Breast epithelium (tissue), 4 donors: Measurements from ENCODE around the gene PLCH2. TPM values are rescaled to one million over a fixed set of nuclear protein-coding genes. Genes with fewer than 3 reads are reported as not detected.

Experiments
- DNase-seq, 2 donors: peaks; one replicate each; pipeline ENCODE4 v3.0.0-alpha.2; 2019; ENCODE audit warnings: low spot score in 2 of 2
- H3K27ac ChIP-seq, 2 donors: fragments of 200-600 bp; sonication (generic) in 1 of 2; one replicate each; pipeline ENCODE4 v1.5.1; 2016 to 2019; ENCODE audit warnings: mild to moderate bottlenecking in 1 of 2
- H3K27me3 ChIP-seq, 2 donors: fragments of 200-600 bp; sonication (generic) in 1 of 2; one replicate each; pipeline versions ENCODE4 v1.5.1 to v1.6.0; 2017 to 2019; ENCODE audit warnings: control low read depth in 1 of 2, mild to moderate bottlenecking in 1 of 2
- H3K36me3 ChIP-seq: fragments of 200-600 bp; one replicate; pipeline ENCODE4 v1.5.1; 2019
- H3K4me1 ChIP-seq, 2 donors: fragments of 200-600 bp; sonication (generic); one replicate each; pipeline ENCODE4 v1.5.1; 2016 to 2019; ENCODE audit warnings: control low read depth in 1 of 2
- H3K4me3 ChIP-seq, 3 donors: fragments of 200-600 bp; sonication (generic); 1 replicate in 2 of 3; 2 replicates in 1 of 3; pipeline ENCODE4 v1.5.1; 2016 to 2019; ENCODE audit warnings: mild to moderate bottlenecking in 3 of 3, moderate library complexity in 2 of 3
- H3K9me3 ChIP-seq, 2 donors: fragments of 200-600 bp; sonication (generic) in 1 of 2; one replicate each; pipeline ENCODE4 v1.5.1; 2016 to 2019; ENCODE audit warnings: control low read depth in 1 of 2
- CTCF ChIP-seq, 3 donors: fragments of 450-650 bp; IDR thresholded peaks; one replicate each; pipeline ENCODE4 v1.5.1; 2016 to 2017; ENCODE audit warnings: antibody characterized with exemption in 3 of 3, mild to moderate bottlenecking in 3 of 3, moderate library complexity in 3 of 3
- POLR2A ChIP-seq: fragments of 450-650 bp; IDR thresholded peaks from one replicate; pipeline ENCODE4 v1.6.1; 2016; ENCODE audit warnings: antibody characterized with exemption, mild to moderate bottlenecking, moderate library complexity
- POLR2AphosphoS5 ChIP-seq, 3 donors: sonication (generic); formaldehyde crosslinking; IDR thresholded peaks; one replicate each; pipeline ENCODE4 v1.6.1; 2017; ENCODE audit warnings: antibody characterized with exemption in 3 of 3
- intact Hi-C: fragments of 100-400 bp; cut with DNase I; formaldehyde crosslinking; loops from one replicate; pipeline ENCODE4 v1.15.1; 2023; ENCODE audit warnings: low total_unique reads
- total RNA-seq, 3 donors: library from RNA; depleted of rRNA; stranded (reverse); fragments of >200 nt; gene quantifications; one replicate each; pipeline ENCODE4 v1.1.0, GENCODE V29; 2016

PLCH2 gene, protein sequence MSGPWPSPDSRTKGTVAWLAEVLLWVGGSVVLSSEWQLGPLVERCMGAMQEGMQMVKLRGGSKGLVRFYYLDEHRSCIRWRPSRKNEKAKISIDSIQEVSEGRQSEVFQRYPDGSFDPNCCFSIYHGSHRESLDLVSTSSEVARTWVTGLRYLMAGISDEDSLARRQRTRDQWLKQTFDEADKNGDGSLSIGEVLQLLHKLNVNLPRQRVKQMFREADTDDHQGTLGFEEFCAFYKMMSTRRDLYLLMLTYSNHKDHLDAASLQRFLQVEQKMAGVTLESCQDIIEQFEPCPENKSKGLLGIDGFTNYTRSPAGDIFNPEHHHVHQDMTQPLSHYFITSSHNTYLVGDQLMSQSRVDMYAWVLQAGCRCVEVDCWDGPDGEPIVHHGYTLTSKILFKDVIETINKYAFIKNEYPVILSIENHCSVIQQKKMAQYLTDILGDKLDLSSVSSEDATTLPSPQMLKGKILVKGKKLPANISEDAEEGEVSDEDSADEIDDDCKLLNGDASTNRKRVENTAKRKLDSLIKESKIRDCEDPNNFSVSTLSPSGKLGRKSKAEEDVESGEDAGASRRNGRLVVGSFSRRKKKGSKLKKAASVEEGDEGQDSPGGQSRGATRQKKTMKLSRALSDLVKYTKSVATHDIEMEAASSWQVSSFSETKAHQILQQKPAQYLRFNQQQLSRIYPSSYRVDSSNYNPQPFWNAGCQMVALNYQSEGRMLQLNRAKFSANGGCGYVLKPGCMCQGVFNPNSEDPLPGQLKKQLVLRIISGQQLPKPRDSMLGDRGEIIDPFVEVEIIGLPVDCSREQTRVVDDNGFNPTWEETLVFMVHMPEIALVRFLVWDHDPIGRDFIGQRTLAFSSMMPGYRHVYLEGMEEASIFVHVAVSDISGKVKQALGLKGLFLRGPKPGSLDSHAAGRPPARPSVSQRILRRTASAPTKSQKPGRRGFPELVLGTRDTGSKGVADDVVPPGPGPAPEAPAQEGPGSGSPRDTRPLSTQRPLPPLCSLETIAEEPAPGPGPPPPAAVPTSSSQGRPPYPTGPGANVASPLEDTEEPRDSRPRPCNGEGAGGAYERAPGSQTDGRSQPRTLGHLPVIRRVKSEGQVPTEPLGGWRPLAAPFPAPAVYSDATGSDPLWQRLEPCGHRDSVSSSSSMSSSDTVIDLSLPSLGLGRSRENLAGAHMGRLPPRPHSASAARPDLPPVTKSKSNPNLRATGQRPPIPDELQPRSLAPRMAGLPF (N-terminal part only)
- 10 to 100 TPM in 2 of 3 donors, under 1 TPM in 1; 0.16 to 12.0 (median 10.2) TPM for total RNA-seq

GRCh38 chr1:2476061-2476999 lies at the start of gene PLCH2:
Gene PLCH2, plus strand, starts transcription at chr1:2476289. Its CDS starts 300 bp downstream, at chr1:2476589.
- no peaks in the 10 kb centered on the region for H3K9me3 ChIP-seq
- TF ChIP-seq CTCF (IDR thresholded peaks at IDR 0.05) = no peak

DNA sequence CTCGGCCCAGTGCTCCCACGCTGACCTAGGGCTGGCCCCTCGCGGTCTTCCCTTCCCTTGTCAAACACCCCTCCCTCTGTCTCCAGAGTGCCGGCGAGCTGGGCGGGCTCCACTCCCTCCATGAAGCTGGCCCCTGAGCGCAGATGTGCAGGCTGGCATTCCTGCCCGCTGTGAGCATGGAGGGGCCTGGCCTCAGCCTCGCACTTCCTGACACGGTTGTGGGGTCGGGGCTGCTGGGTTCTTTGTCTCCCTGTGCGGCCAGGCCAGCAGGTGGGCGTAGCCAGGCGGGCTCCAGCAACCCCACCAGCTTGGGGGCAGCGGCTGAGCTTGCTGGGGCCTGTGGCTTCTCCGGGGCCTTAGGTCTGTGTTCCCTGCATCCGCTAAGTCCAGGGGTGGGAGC lies 49.5 kb upstream of the PLCH2 start:
- peaks cover 0 to 18% of the 10 kb centered on the region in 2 donors for H3K9me3 ChIP-seq
- no peak for DNase-seq
- no peak overlapping the region for H3K27ac ChIP-seq
- no peak for TF ChIP-seq POLR2AphosphoS5 (IDR thresholded peaks at IDR 0.05)
- no peak for TF ChIP-seq CTCF (IDR thresholded peaks at IDR 0.05)
- TF ChIP-seq POLR2A = no peak
- no peak overlapping the region for H3K4me3 ChIP-seq
- H3K4me1 ChIP-seq = no peaks in the 10 kb centered on the region
- no peaks in the 10 kb centered on the region for H3K36me3 ChIP-seq
- intact Hi-C loops = no loop called here
- peaks cover 0 to 23% of the 10 kb centered on the region in 2 donors for H3K27me3 ChIP-seq

More at GRCh38 chr1:2476061-2476999, at the start of gene PLCH2:
- DNase-seq = no peak
- H3K27ac ChIP-seq = no peak within 1 kb of the TSS
- peaks cover 0 to 16% of the 10 kb centered on the region in 2 donors for H3K4me1 ChIP-seq
- intact Hi-C loops = no loop called here
- H3K36me3 ChIP-seq = no peaks in the 10 kb centered on the region
- H3K27me3 ChIP-seq = peaks cover 0 to 2% of the 10 kb centered on the region in 2 donors
- H3K4me3 ChIP-seq = no peak within 1 kb of the TSS

DNA sequence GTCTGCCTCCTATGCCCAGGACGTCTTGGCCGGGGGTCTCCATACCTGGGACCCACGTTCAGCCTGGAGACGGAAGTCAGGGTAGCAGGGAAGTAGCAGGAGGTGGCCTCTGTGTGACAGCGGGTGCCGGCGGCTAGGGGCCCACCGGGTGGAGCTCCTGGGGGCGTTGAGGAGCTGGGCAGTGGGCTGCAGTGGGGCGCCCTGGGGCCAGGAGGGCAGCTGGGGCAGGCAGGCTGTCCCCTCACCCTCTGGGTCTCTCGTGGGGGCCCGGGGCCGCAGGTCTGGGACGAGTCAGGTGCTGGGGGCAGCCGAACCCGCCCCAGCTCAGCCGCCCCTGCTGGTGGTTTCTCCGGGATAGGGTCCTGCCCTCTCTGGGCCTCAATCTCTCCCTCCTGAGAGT lies 49.0 kb upstream of the PLCH2 start:
- Histone ChIP-seq H3K4me3 (no peak overlapping the region), H3K36me3 (no peaks in the 10 kb centered on the region), H3K9me3 (peaks cover 0 to 18% of the 10 kb centered on the region in 2 donors), H3K4me1 (no peaks in the 10 kb centered on the region), H3K27ac (no peak overlapping the region), H3K27me3 (peaks cover 0 to 26% of the 10 kb centered on the region in 2 donors)
- intact Hi-C loops = no loop called here
- no peak for DNase-seq
- TF ChIP-seq CTCF (IDR thresholded peaks at IDR 0.05) (no peak), POLR2A (no peak), POLR2AphosphoS5 (IDR thresholded peaks at IDR 0.05) (no peak)

DNA sequence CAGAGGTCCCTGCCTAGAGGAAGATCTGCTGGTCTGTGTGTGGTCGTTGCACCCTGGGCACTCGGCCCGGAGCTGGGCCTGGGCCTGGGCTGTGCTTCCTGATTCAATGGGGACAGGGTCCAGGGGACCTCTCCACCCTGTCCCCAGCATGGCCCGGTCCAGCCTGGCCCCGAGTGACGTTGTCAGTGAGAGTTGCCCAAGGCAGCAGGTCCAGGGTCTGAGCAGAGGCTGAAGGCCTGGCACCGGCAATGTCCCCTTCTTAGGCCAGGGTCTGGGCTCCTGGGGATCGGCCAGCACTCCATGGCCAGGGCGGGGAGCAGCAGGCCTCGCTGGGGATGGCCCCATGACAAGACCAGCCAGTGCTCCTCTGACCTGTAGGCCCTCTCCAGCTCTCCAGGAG lies 48.1 kb upstream of the PLCH2 start:
- no peak for DNase-seq
- TF ChIP-seq POLR2AphosphoS5 (IDR thresholded peaks at IDR 0.05) (no peak), POLR2A (no peak), CTCF (IDR thresholded peaks at IDR 0.05) (no peak)
- Histone ChIP-seq H3K4me1 (no peaks in the 10 kb centered on the region), H3K27ac (peak overlapping the region; percentile 56 to 83), H3K36me3 (no peaks in the 10 kb centered on the region), H3K9me3 (peaks cover 0 to 17% of the 10 kb centered on the region in 2 donors), H3K27me3 (peaks cover 0 to 34% of the 10 kb centered on the region in 2 donors), H3K4me3 (peak overlapping the region in 1 of 3 donors; percentile 57)
- intact Hi-C loops = no loop called here
